Lower lobe of right lung (tissue), 2 donors: ENCODE results near the gene RTN1. TPM values are rescaled to one million over a fixed set of nuclear protein-coding genes. Genes with fewer than 3 reads are reported as not detected.

Experiments used
- ATAC-seq, 2 donors: fragments of 200-7000 bp; cut with Tn5 transposase; one replicate each; pipeline ENCODE4 v1.9.1; 2020 to 2022; ENCODE audit warnings: mild to moderate bottlenecking in 2 of 2, moderate library complexity in 2 of 2
- DNase-seq: peaks from one replicate; pipeline ENCODE4 v3.0.0-alpha.2; 2020
- H3K27ac ChIP-seq: fragments of 200-600 bp; one replicate; pipeline ENCODE4 v1.8.0; 2022
- H3K27me3 ChIP-seq: fragments of 200-600 bp; one replicate; pipeline ENCODE4 v1.8.0; 2022; ENCODE audit warnings: low read depth
- H3K36me3 ChIP-seq: fragments of 200-600 bp; one replicate; pipeline ENCODE4 v1.8.0; 2022; ENCODE audit warnings: mild to moderate bottlenecking
- H3K4me1 ChIP-seq: fragments of 200-600 bp; one replicate; pipeline ENCODE4 v1.8.0; 2022
- H3K4me3 ChIP-seq: fragments of 200-600 bp; one replicate; pipeline ENCODE4 v1.8.0; 2022; ENCODE audit warnings: mild to moderate bottlenecking
- H3K9me3 ChIP-seq: fragments of 200-600 bp; one replicate; pipeline ENCODE4 v1.8.0; 2022
- CTCF ChIP-seq: fragments of 200-600 bp; IDR thresholded peaks from one replicate; pipeline ENCODE4 v1.8.0; 2022; ENCODE audit warnings: antibody characterized with exemption, mild to moderate bottlenecking
- intact Hi-C: fragments of 100-400 bp; cut with DNase I; formaldehyde crosslinking; loops from one replicate; pipeline ENCODE4 v1.11.0; 2022
- total RNA-seq: library from RNA; stranded (reverse); fragmentation: NEBNext Ultra II Directional; extraction: Animal tissue kit (Norgen Biotek cat#: 25700); gene quantifications from one replicate; pipeline ENCODE4 v1.2.1, GENCODE V29; 2021
- donor health status: DM: no; HTN: yes; CAD: no; lungs with severe emphysema.

Gene RTN1
- total RNA-seq, 1 donor from 2014 or later: 18.2 TPM

- intact Hi-C loops: no loop called here
Observed at GRCh38 chr14:59768855-59769375, 101.7 kb downstream of the RTN1 start.

GRCh38 chr14:59761851-59762250 lies 108.7 kb downstream of the RTN1 start:
- Histone ChIP-seq H3K27ac (no peak overlapping the region), H3K4me1 (no peaks in the 10 kb centered on the region), H3K27me3 (no peaks in the 10 kb centered on the region), H3K4me3 (no peak overlapping the region), H3K9me3 (no peaks in the 10 kb centered on the region), H3K36me3 (no peaks in the 10 kb centered on the region)
- intact Hi-C loops: no loop called here
- DNase-seq (no peak), ATAC-seq (no peak)
- no peak for TF ChIP-seq CTCF

More at GRCh38 chr14:59768855-59769375, 101.7 kb downstream of the RTN1 start:
- TF ChIP-seq CTCF: no peak
- DNase-seq: no peak
- no peaks in the 10 kb centered on the region for H3K9me3 ChIP-seq
- no peaks in the 10 kb centered on the region for H3K27me3 ChIP-seq
- ATAC-seq: no peak
- no peak overlapping the region for H3K4me3 ChIP-seq
- no peaks in the 10 kb centered on the region for H3K4me1 ChIP-seq
- H3K27ac ChIP-seq: no peak overlapping the region
- no peaks in the 10 kb centered on the region for H3K36me3 ChIP-seq

- Histone ChIP-seq H3K4me1 (no peaks in the 10 kb centered on the region), H3K36me3 (no peaks in the 10 kb centered on the region), H3K9me3 (no peaks in the 10 kb centered on the region), H3K27ac (no peak overlapping the region), H3K4me3 (no peak overlapping the region), H3K27me3 (no peaks in the 10 kb centered on the region)
- ATAC-seq (no peak), DNase-seq (no peak)
- intact Hi-C loops: no loop called here
- TF ChIP-seq CTCF: no peak
Observed at GRCh38 chr14:59755409-59756135, 115.0 kb downstream of the RTN1 start.

GRCh38 chr14:59754256-59754655 lies 116.3 kb downstream of the RTN1 start:
- DNase-seq: no peak
- Histone ChIP-seq H3K4me1 (no peaks in the 10 kb centered on the region), H3K27ac (no peak overlapping the region), H3K36me3 (no peaks in the 10 kb centered on the region), H3K4me3 (no peak overlapping the region), H3K9me3 (no peaks in the 10 kb centered on the region), H3K27me3 (no peaks in the 10 kb centered on the region)
- no peak for TF ChIP-seq CTCF
- ATAC-seq: no peak
- intact Hi-C loops: no loop called here

- no peak for DNase-seq
- H3K9me3 ChIP-seq: no peaks in the 10 kb centered on the region
Observed at GRCh38 chr14:59753512-59753911, 117.1 kb downstream of the RTN1 start.

More at GRCh38 chr14:59753512-59753911, 117.1 kb downstream of the RTN1 start:
- no peak overlapping the region for H3K4me3 ChIP-seq
- H3K4me1 ChIP-seq: no peaks in the 10 kb centered on the region
- intact Hi-C loops: no loop called here
- ATAC-seq: no peak
- TF ChIP-seq CTCF: no peak
- no peak overlapping the region for H3K27ac ChIP-seq
- H3K36me3 ChIP-seq: no peaks in the 10 kb centered on the region
- no peaks in the 10 kb centered on the region for H3K27me3 ChIP-seq
